Measurements from ENCODE around the gene ARRB2.

DNA sequence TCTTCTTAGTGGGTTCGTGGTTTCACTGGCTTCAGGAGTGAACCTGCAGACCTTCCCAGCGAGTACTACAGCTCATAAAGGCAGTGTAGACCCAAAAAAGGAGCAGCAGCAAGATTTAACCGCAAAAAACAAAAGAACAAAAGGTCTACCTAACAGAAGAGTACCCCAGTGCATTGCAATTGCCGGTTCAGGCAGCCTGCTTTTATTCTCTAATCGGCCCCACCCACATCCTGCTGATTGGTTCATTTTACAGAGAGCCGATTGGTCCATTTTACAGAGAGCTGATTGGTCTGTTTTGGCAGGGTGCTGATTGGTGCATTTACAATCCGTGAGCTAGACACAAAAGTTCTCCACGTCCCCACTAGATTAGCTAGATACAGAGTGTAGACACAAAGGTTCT lies 2.0 kb upstream of the ARRB2 start:
- TF ChIP-seq, protein P1, sequence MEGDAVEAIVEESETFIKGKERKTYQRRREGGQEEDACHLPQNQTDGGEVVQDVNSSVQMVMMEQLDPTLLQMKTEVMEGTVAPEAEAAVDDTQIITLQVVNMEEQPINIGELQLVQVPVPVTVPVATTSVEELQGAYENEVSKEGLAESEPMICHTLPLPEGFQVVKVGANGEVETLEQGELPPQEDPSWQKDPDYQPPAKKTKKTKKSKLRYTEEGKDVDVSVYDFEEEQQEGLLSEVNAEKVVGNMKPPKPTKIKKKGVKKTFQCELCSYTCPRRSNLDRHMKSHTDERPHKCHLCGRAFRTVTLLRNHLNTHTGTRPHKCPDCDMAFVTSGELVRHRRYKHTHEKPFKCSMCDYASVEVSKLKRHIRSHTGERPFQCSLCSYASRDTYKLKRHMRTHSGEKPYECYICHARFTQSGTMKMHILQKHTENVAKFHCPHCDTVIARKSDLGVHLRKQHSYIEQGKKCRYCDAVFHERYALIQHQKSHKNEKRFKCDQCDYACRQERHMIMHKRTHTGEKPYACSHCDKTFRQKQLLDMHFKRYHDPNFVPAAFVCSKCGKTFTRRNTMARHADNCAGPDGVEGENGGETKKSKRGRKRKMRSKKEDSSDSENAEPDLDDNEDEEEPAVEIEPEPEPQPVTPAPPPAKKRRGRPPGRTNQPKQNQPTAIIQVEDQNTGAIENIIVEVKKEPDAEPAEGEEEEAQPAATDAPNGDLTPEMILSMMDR (IDR thresholded peaks at IDR 0.05; ENCODE audit: poor library complexity, severe bottlenecking), result no peak
- TF ChIP-seq TAF1 (IDR thresholded peaks at IDR 0.05; ENCODE audit: low read depth) (no peak), RAD21 (conservative IDR thresholded peaks at IDR 0.05) (no peak), EZH2 (IDR thresholded peaks at IDR 0.05; ENCODE audit: borderline replicate concordance, insufficient read depth, low read length, poor library complexity, severe bottlenecking) (no peak), POLR2AphosphoS5 (IDR thresholded peaks at IDR 0.05) (peak; percentile 17)
- TF ChIP-seq, protein P2, sequence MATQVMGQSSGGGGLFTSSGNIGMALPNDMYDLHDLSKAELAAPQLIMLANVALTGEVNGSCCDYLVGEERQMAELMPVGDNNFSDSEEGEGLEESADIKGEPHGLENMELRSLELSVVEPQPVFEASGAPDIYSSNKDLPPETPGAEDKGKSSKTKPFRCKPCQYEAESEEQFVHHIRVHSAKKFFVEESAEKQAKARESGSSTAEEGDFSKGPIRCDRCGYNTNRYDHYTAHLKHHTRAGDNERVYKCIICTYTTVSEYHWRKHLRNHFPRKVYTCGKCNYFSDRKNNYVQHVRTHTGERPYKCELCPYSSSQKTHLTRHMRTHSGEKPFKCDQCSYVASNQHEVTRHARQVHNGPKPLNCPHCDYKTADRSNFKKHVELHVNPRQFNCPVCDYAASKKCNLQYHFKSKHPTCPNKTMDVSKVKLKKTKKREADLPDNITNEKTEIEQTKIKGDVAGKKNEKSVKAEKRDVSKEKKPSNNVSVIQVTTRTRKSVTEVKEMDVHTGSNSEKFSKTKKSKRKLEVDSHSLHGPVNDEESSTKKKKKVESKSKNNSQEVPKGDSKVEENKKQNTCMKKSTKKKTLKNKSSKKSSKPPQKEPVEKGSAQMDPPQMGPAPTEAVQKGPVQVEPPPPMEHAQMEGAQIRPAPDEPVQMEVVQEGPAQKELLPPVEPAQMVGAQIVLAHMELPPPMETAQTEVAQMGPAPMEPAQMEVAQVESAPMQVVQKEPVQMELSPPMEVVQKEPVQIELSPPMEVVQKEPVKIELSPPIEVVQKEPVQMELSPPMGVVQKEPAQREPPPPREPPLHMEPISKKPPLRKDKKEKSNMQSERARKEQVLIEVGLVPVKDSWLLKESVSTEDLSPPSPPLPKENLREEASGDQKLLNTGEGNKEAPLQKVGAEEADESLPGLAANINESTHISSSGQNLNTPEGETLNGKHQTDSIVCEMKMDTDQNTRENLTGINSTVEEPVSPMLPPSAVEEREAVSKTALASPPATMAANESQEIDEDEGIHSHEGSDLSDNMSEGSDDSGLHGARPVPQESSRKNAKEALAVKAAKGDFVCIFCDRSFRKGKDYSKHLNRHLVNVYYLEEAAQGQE (IDR thresholded peaks at IDR 0.05; ENCODE audit: borderline replicate concordance), result no peak

Data from neural cell (in vitro differentiated cells).